ENCODE data around the gene ARID3C. TPM values are rescaled to one million over a fixed set of nuclear protein-coding genes. Genes with fewer than 3 reads are reported as not detected.

ARID3C gene, protein sequence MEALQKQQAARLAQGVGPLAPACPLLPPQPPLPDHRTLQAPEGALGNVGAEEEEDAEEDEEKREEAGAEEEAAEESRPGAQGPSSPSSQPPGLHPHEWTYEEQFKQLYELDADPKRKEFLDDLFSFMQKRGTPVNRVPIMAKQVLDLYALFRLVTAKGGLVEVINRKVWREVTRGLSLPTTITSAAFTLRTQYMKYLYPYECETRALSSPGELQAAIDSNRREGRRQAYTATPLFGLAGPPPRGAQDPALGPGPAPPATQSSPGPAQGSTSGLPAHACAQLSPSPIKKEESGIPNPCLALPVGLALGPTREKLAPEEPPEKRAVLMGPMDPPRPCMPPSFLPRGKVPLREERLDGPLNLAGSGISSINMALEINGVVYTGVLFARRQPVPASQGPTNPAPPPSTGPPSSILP
- 0.12 and 0.32 TPM in 2 replicates for total RNA-seq

GRCh38 chr9:34628656-34629490 lies at the start of gene ARID3C:
ARID3C (minus strand) TSS chr9:34629066; CDS start chr9:34628014, 1,052 bp downstream.

DNA sequence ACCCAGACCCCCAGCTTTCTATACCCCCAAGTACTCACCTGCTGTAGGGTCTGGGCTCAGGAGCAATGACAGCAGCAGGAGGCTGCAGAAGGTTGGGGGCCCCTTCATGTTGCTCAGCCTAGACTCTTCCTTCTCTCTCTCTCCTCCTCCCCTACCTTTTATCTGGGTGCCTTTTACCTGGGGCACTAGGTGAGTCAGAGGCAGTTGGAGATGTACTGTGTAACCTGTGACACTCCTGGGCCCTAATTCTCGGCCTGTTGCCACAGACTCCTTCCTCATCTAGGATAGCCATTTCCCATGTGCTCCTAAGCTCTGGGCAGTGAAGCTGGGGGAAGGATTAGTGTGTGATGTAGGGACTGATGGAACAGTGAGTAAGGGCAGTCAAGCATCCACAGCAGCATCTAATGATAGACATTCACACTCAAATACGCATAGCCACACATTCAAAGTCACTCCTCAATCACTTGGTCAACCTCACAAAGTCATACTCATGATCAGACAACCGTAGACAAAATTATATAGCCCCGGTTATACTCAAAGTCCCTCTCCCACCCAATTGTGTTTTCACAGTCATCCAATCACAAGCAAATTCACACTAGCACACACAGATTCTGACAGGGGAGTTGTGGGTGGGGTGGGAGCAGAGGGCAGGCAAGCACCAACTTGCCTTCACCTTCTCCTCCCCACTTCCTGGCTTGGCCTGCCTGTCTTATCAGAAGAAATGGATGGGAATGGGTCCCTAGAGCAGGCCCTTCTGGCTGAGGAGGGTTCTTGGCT lies 33.8 kb upstream of the ARID3C start, which contains the start of gene CCL27:
CCL27 (minus strand) TSS at position 132 of the 777 bp plus-strand sequence; CDS start at position 108, 24 bp downstream.

DNA sequence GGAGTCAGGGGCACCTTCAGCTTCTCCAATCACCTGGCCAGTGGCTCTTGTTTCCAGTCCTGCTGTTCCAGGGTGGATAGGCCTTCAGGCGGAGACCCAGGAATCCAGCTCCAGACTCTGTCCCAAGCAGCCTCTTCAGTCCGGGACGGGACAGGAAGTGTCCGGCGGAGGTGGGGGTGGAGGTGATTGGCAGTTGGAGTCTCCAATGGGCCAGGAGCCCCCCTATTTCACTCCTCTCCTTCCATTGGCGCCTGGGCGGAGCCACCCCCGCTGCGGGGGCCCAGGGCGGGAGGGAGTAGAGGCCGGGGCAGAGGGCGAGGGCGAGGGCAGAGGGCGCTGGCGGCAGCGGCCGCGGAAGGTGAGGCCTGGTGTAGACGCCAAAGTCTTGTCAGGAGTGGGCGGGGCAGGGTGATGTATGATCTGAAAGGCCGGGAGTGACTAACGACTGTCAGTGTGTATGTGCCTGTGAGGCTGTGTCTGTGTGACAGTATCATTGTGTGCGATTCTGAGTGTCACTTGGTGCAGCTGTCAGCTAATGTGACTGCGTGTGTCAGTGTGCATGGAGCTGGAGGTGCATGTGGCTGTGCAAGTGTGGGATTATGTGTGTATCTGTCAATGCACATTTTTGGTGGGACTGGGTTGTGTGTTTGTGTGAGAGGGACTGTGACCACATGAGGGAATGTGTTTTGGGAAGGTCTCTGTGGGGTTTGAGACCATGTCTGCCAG lies 23.2 kb upstream of the ARID3C start, which contains the start of gene IL11RA:
IL11RA (plus strand) TSS at position 310 of the 726 bp plus-strand sequence. CDS start 3,033 bp downstream, outside the sequence.

GRCh38 chr9:34646211-34647083 lies 17.6 kb upstream of the ARID3C start, which contains the start of gene GALT:
GALT (plus strand) TSS chr9:34646675; CDS start chr9:34646705, 30 bp downstream.

GRCh38 chr9:34637356-34638137 lies 8.7 kb upstream of the ARID3C start, which contains the start of gene SIGMAR1:
SIGMAR1 (minus strand) TSS chr9:34637787; CDS start chr9:34637697, 90 bp downstream.

DNA sequence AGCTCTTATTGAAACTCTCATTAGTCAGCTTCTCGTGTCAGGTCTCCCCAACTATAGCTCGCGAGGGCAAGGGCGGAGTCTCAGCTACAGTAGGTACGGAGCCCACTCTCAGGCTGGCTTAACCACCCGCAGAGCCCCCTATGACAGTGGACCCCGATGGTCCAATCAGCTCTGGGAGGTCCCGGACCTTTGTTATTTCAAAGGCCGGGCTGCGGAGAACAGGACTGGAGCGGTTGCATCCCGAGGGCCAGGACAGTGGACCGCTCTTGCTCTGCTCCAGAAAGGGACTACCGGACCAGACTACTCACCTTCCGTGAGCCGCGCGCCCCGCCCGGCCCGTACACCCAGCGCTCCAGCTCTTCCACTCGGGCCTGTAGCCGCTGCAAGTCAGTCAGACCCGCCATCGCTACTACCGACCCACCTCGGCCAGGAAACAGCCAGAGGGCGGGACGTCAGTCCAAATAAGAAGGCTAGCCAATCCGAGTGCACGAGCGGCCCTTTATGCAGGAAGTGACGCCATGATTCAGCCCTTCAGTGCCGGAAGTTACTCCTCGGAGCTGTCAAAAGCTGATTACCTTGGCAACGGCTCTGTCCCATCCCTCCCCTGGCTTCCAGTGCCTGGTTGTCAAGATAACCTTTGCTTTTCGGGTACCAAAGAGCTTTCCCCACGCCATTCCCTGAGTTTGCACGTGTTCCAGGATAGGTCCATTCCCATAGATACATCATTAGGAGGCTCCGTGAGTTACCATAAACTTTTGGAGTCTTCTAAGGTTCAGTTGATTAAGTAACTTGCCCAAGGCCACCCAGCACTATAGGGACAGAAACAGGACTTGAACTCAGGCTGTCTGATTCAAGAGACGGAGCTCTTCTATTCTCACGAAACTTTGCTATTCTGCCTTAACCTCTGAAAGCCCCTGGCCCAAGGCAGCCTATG lies 8.5 kb downstream of the ARID3C start, which contains the start of gene DCTN3:
DCTN3 (minus strand) TSS at position 435 of the 934 bp plus-strand sequence; CDS start at position 404, 31 bp downstream.

DNA sequence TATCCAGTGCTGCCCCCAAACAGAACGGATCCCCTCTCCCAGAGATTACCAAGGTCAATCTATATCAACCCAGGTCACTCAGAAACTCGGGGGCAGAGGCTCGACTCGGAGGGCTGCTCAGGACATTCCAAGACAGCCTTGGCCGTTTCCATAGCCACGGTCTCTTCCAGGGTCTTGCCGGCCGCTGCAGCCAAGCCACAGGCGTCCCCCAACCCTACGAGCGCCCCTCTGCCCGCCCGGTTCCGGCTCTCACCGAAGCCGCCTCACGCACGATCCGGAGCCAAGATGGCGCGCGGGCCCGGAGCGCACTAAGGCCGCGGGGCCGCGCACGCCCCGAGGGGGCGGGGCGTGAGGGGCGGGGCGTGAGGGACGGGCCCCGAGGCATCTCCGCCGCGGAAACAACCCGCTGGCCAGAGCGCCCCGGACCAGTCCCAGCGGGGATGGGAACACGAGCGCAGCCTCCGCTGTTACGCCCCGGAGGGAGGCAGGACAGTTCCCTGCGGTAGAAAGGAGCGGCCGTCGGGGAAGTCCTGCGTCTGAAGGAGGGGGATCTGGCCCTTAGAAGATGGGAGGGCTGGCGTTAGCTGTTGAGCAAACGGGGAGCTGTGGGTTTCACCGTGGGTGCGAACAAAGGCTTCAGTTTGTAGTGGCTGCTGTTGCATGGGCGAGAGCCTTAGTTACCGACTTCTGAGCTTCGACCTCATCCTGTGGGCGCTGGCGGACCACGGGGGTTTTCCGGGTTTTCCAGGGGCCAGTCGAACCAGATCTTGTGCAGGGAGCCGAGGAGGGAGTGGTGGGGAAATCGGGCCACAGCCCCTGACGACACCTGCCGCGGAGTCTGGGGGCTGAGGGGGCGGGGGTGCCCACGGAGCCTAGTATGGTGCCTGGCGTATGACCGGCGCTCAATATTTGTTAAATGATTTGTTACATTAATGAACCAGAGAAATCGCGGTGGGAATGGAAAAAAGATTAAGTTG lies 16.8 kb downstream of the ARID3C start, which contains the start of gene RPP25L:
RPP25L (minus strand) TSS at position 287 of the 977 bp plus-strand sequence. CDS start 801 bp downstream, outside the sequence.

DNA sequence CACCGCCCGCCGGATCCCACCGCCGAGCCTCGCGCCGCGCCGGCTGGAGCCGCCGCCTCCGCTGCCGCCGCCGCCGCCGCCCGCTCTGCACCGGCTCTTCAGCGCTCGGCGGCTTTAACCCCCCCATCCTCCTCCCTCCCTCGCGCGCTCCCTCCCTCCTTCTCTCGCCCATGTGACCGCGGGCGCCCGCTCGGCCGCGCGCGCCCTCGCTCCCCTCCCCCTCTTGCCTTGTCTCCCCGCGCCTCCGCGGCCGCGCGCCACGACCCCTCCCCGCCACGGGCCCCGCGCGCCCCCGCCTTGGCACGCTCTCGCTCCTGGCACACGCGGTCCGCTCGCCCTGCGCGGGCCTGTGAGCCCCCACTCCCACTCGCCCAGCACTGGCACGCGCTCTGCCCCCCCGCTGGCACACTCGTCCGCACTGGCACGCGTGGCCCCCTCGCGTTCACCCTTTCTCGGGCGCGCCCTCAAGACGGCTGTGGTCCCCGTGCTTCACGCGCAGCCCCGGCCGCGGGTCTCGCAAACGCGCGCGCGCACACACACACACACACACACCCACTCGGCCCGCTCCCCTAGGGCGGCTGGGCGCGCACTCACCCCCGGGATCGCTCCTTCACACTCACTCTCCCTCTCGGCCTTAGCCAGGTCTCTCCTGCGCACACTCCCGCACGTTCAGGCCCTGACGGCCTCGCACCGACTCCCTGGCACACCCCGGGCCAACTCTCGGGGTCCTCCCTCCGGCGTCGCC lies 39.1 kb downstream of the ARID3C start, which contains the start of gene CNTFR:
CNTFR (minus strand) TSS at position 89 of the 745 bp plus-strand sequence. CDS start 20,743 bp downstream, outside the sequence.

Small RNAs within 50 kb of the gene (small RNA-seq; reads per million reads assigned to genes)
- gene CCL27: not detected

Other genes with a start within 250 kb of the ARID3C start
- gene FAM219A, start 170.5 kb downstream of the ARID3C start, total RNA-seq: 14.9 and 16.5 TPM in 2 replicates
- gene DNAI1, start 170.3 kb downstream of the ARID3C start, total RNA-seq: not detected in 2 replicates
- not detected in 2 replicates for gene ENHO, start 106.1 kb downstream of the ARID3C start, total RNA-seq
- not detected in 2 replicates for gene CNTFR, start 39.3 kb downstream of the ARID3C start, total RNA-seq
- gene RPP25L, start 17.0 kb downstream of the ARID3C start, total RNA-seq: 15.4 and 18.3 TPM in 2 replicates
- gene DCTN3, start 8.6 kb downstream of the ARID3C start, total RNA-seq: 58.1 and 78.7 TPM in 2 replicates
- gene SIGMAR1, start 8.7 kb upstream of the ARID3C start, total RNA-seq: 78.9 and 83.9 TPM in 2 replicates
- 52.6 and 54.6 TPM in 2 replicates for gene GALT, start 17.6 kb upstream of the ARID3C start, total RNA-seq
- gene IL11RA, start 23.1 kb upstream of the ARID3C start, total RNA-seq: 86.6 and 89.4 TPM in 2 replicates
- gene CCL27, start 33.6 kb upstream of the ARID3C start, total RNA-seq: not detected in 2 replicates
- gene CCL19, start 62.2 kb upstream of the ARID3C start, total RNA-seq: not detected in 2 replicates
- not detected in 2 replicates for gene CCL21, start 81.1 kb upstream of the ARID3C start, total RNA-seq

Data from hair follicle dermal papilla cell (primary cell).